ENCODE measurements around the gene SLC18A3. TPM values are rescaled to one million over a fixed set of nuclear protein-coding genes. Genes with fewer than 3 reads are reported as not detected.

The SLC18A3 gene
- polyA plus RNA-seq, 1 donor (not counting 4 experiments of a cell fraction or from before 2014, with no cell fraction given), result not detected

- FAIRE-seq (no peak), DNase-seq (ENCODE audit: low read depth, low spot score) (no peak)
- Histone ChIP-seq H3K4me1 (ENCODE audit: control insufficient read depth, extremely low read depth, insufficient read depth, low read length) (no peaks in the 10 kb centered on the region), H3K79me2 (ENCODE audit: control insufficient read depth, insufficient read depth, low read length) (no peaks in the 10 kb centered on the region), H3K4me2 (ENCODE audit: control insufficient read depth, extremely low read depth, insufficient read depth, low read depth, low read length) (no peak overlapping the region), H3K27me3 (ENCODE audit: control insufficient read depth, extremely low read depth, insufficient read depth, low read length) (peaks cover 21% of the 10 kb centered on the region), H3K27ac (ENCODE audit: control insufficient read depth, insufficient read depth, low read length) (no peak overlapping the region), H2AFZ (ENCODE audit: control insufficient read depth, low read length) (no peak overlapping the region), H3K9me3 (ENCODE audit: control insufficient read depth, low read depth, low read length) (no peaks in the 10 kb centered on the region), H3K4me3 (ENCODE audit: control insufficient read depth in 2 of 3, extremely low read depth in 1 of 3, insufficient read depth in 2 of 3, low read depth in 1 of 3, low read length in 3 of 3) (no peak overlapping the region), H4K20me1 (ENCODE audit: control insufficient read depth, extremely low read depth, insufficient read depth, low read length) (peaks cover 2% of the 10 kb centered on the region), H3K9me1 (ENCODE audit: control insufficient read depth, extremely low read depth, insufficient read depth, low read length) (no peaks in the 10 kb centered on the region), H3K36me3 (ENCODE audit: control insufficient read depth in 2 of 2, extremely low read depth in 1 of 2, insufficient read depth in 2 of 2, low read length in 2 of 2) (no peaks in the 10 kb centered on the region), H3K9ac (ENCODE audit: control insufficient read depth, extremely low read depth, insufficient read depth, low read length) (no peak overlapping the region)
- TF ChIP-seq EZH2 (IDR thresholded peaks at IDR 0.05; ENCODE audit: low read length), result no peak
- TF ChIP-seq, protein P1, sequence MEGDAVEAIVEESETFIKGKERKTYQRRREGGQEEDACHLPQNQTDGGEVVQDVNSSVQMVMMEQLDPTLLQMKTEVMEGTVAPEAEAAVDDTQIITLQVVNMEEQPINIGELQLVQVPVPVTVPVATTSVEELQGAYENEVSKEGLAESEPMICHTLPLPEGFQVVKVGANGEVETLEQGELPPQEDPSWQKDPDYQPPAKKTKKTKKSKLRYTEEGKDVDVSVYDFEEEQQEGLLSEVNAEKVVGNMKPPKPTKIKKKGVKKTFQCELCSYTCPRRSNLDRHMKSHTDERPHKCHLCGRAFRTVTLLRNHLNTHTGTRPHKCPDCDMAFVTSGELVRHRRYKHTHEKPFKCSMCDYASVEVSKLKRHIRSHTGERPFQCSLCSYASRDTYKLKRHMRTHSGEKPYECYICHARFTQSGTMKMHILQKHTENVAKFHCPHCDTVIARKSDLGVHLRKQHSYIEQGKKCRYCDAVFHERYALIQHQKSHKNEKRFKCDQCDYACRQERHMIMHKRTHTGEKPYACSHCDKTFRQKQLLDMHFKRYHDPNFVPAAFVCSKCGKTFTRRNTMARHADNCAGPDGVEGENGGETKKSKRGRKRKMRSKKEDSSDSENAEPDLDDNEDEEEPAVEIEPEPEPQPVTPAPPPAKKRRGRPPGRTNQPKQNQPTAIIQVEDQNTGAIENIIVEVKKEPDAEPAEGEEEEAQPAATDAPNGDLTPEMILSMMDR (optimal IDR thresholded peaks at IDR 0.05 in 1 of 3, IDR thresholded peaks at IDR 0.05 in 1 of 3, conservative IDR thresholded peaks at IDR 0.05 in 1 of 3; ENCODE audit: extremely low read depth in 1 of 3, insufficient read depth in 2 of 3, low read length in 3 of 3), result no peak
- dilution Hi-C loops (cut with MboI; ENCODE audit: extremely low pct_ligation_motif_present, low sequenced_read_pairs), result no loop called here
Measured at GRCh38 chr10:49643241-49644034, 33.3 kb downstream of the SLC18A3 start.

- Histone ChIP-seq H3K9ac (ENCODE audit: control insufficient read depth, extremely low read depth, insufficient read depth, low read length) (no peak overlapping the region), H4K20me1 (ENCODE audit: control insufficient read depth, extremely low read depth, insufficient read depth, low read length) (peaks cover 2% of the 10 kb centered on the region), H3K27me3 (ENCODE audit: control insufficient read depth, extremely low read depth, insufficient read depth, low read length) (peaks cover 21% of the 10 kb centered on the region), H2AFZ (ENCODE audit: control insufficient read depth, low read length) (no peak overlapping the region), H3K36me3 (ENCODE audit: control insufficient read depth in 2 of 2, extremely low read depth in 1 of 2, insufficient read depth in 2 of 2, low read length in 2 of 2) (no peaks in the 10 kb centered on the region), H3K79me2 (ENCODE audit: control insufficient read depth, insufficient read depth, low read length) (no peaks in the 10 kb centered on the region), H3K27ac (ENCODE audit: control insufficient read depth, insufficient read depth, low read length) (no peak overlapping the region), H3K9me3 (ENCODE audit: control insufficient read depth, low read depth, low read length) (no peaks in the 10 kb centered on the region), H3K9me1 (ENCODE audit: control insufficient read depth, extremely low read depth, insufficient read depth, low read length) (no peaks in the 10 kb centered on the region), H3K4me1 (ENCODE audit: control insufficient read depth, extremely low read depth, insufficient read depth, low read length) (no peaks in the 10 kb centered on the region), H3K4me3 (ENCODE audit: control insufficient read depth in 2 of 3, extremely low read depth in 1 of 3, insufficient read depth in 2 of 3, low read depth in 1 of 3, low read length in 3 of 3) (no peak overlapping the region), H3K4me2 (ENCODE audit: control insufficient read depth, extremely low read depth, insufficient read depth, low read depth, low read length) (no peak overlapping the region)
- dilution Hi-C loops (cut with MboI; ENCODE audit: extremely low pct_ligation_motif_present, low sequenced_read_pairs), result no loop called here
- no peak for TF ChIP-seq EZH2 (IDR thresholded peaks at IDR 0.05; ENCODE audit: low read length)
- no peak for FAIRE-seq
- no peak for DNase-seq (ENCODE audit: low read depth, low spot score)
Measured at GRCh38 chr10:49644035-49644646, 34.0 kb downstream of the SLC18A3 start.

All from keratinocyte (primary cell).